Activated naive CD8-positive, alpha-beta T cell (primary cell): Measurements from ENCODE around the gene SLC17A8.

ENCODE experiments used
- H3K27ac Mint-ChIP-seq: one replicate; pipeline ENCODE4 v1.8.0; 2021; ENCODE audit warnings: mixed read lengths
- H3K27me3 Mint-ChIP-seq: one replicate; pipeline ENCODE4 v1.8.0; 2021; ENCODE audit warnings: mixed read lengths
- H3K36me3 Mint-ChIP-seq: one replicate; pipeline ENCODE4 v1.8.0; 2021; ENCODE audit warnings: mixed read lengths
- H3K4me1 Mint-ChIP-seq: one replicate; pipeline ENCODE4 v1.8.0; 2021; ENCODE audit warnings: low read depth, mixed read lengths
- H3K4me3 Mint-ChIP-seq: one replicate; pipeline ENCODE4 v1.8.0; 2021; ENCODE audit warnings: mild to moderate bottlenecking, mixed read lengths
- H3K9me3 Mint-ChIP-seq: one replicate; pipeline ENCODE4 v1.8.0; 2021; ENCODE audit warnings: low read depth, mixed read lengths

SLC17A8 gene

GRCh38 chr12:100348657-100349454 lies 8.0 kb upstream of the SLC17A8 start:
- Mint-ChIP-seq H3K4me3 (no peak overlapping the region), H3K36me3 (no peaks in the 10 kb centered on the region), H3K27ac (no peak overlapping the region), H3K27me3 (peaks cover 5% of the 10 kb centered on the region), H3K9me3 (no peaks in the 10 kb centered on the region), H3K4me1 (no peaks in the 10 kb centered on the region)

- Mint-ChIP-seq H3K27me3 (peaks cover 9% of the 10 kb centered on the region), H3K36me3 (no peaks in the 10 kb centered on the region), H3K4me3 (no peak overlapping the region), H3K4me1 (no peaks in the 10 kb centered on the region), H3K9me3 (no peaks in the 10 kb centered on the region), H3K27ac (no peak overlapping the region)
Observed at GRCh38 chr12:100359248-100359647, 2.4 kb downstream of the SLC17A8 start.

- Mint-ChIP-seq H3K27me3 (peaks cover 8% of the 10 kb centered on the region), H3K36me3 (no peaks in the 10 kb centered on the region), H3K4me1 (no peaks in the 10 kb centered on the region), H3K9me3 (no peaks in the 10 kb centered on the region), H3K4me3 (no peak overlapping the region), H3K27ac (no peak overlapping the region)
Observed at GRCh38 chr12:100359822-100360221, 2.9 kb downstream of the SLC17A8 start.

- H3K4me3 Mint-ChIP-seq, result no peak overlapping the region
Observed at GRCh38 chr12:100360450-100360849, 3.6 kb downstream of the SLC17A8 start.

GRCh38 chr12:100364324-100364723 lies 7.5 kb downstream of the SLC17A8 start:
- Mint-ChIP-seq H3K4me3 (no peak overlapping the region), H3K36me3 (no peaks in the 10 kb centered on the region), H3K4me1 (no peaks in the 10 kb centered on the region), H3K9me3 (no peaks in the 10 kb centered on the region), H3K27me3 (peaks cover 5% of the 10 kb centered on the region), H3K27ac (no peak overlapping the region)

More at GRCh38 chr12:100360450-100360849, 3.6 kb downstream of the SLC17A8 start:
- Mint-ChIP-seq H3K4me1 (no peaks in the 10 kb centered on the region), H3K9me3 (no peaks in the 10 kb centered on the region), H3K27me3 (peaks cover 6% of the 10 kb centered on the region), H3K27ac (no peak overlapping the region), H3K36me3 (no peaks in the 10 kb centered on the region)

GRCh38 chr12:100365411-100365810 lies 8.5 kb downstream of the SLC17A8 start:
- H3K27ac Mint-ChIP-seq, result no peak overlapping the region
- peaks cover 5% of the 10 kb centered on the region for H3K9me3 Mint-ChIP-seq
- no peaks in the 10 kb centered on the region for H3K36me3 Mint-ChIP-seq
- H3K4me1 Mint-ChIP-seq, result no peaks in the 10 kb centered on the region
- peaks cover 5% of the 10 kb centered on the region for H3K27me3 Mint-ChIP-seq
- no peak overlapping the region for H3K4me3 Mint-ChIP-seq

GRCh38 chr12:100368066-100368465 lies 11.2 kb downstream of the SLC17A8 start:
- Mint-ChIP-seq H3K4me3 (no peak overlapping the region), H3K9me3 (peaks cover 5% of the 10 kb centered on the region), H3K36me3 (no peaks in the 10 kb centered on the region), H3K27ac (no peak overlapping the region), H3K27me3 (peaks cover 3% of the 10 kb centered on the region), H3K4me1 (no peaks in the 10 kb centered on the region)

- Mint-ChIP-seq H3K4me1 (no peaks in the 10 kb centered on the region), H3K4me3 (no peak overlapping the region), H3K36me3 (no peaks in the 10 kb centered on the region), H3K27me3 (peaks cover 8% of the 10 kb centered on the region), H3K27ac (no peak overlapping the region), H3K9me3 (peaks cover 5% of the 10 kb centered on the region)
Observed at GRCh38 chr12:100371146-100371545, 14.3 kb downstream of the SLC17A8 start.

GRCh38 chr12:100372853-100373640 lies 16.2 kb downstream of the SLC17A8 start:
- Mint-ChIP-seq H3K27me3 (peaks cover 8% of the 10 kb centered on the region), H3K4me3 (no peak overlapping the region), H3K27ac (no peak overlapping the region), H3K9me3 (peaks cover 5% of the 10 kb centered on the region), H3K4me1 (no peaks in the 10 kb centered on the region), H3K36me3 (no peaks in the 10 kb centered on the region)

- Mint-ChIP-seq H3K36me3 (no peaks in the 10 kb centered on the region), H3K27ac (no peak overlapping the region), H3K4me3 (no peak overlapping the region), H3K27me3 (peaks cover 6% of the 10 kb centered on the region), H3K4me1 (no peaks in the 10 kb centered on the region), H3K9me3 (no peaks in the 10 kb centered on the region)
Observed at GRCh38 chr12:100375038-100375735, 18.3 kb downstream of the SLC17A8 start.

GRCh38 chr12:100376161-100376560 lies 19.3 kb downstream of the SLC17A8 start:
- Mint-ChIP-seq H3K36me3 (no peaks in the 10 kb centered on the region), H3K9me3 (no peaks in the 10 kb centered on the region), H3K27ac (no peak overlapping the region)

GRCh38 chr12:100381379-100381778 lies 24.5 kb downstream of the SLC17A8 start:
- Mint-ChIP-seq H3K4me3 (no peak overlapping the region), H3K36me3 (no peaks in the 10 kb centered on the region), H3K9me3 (no peaks in the 10 kb centered on the region), H3K4me1 (no peaks in the 10 kb centered on the region), H3K27me3 (no peaks in the 10 kb centered on the region), H3K27ac (no peak overlapping the region)

More at GRCh38 chr12:100376161-100376560, 19.3 kb downstream of the SLC17A8 start:
- H3K4me1 Mint-ChIP-seq, result no peaks in the 10 kb centered on the region
- H3K4me3 Mint-ChIP-seq, result no peak overlapping the region
- H3K27me3 Mint-ChIP-seq, result peaks cover 6% of the 10 kb centered on the region

GRCh38 chr12:100382338-100382737 lies 25.5 kb downstream of the SLC17A8 start:
- H3K36me3 Mint-ChIP-seq, result no peaks in the 10 kb centered on the region
- no peak overlapping the region for H3K27ac Mint-ChIP-seq
- H3K4me1 Mint-ChIP-seq, result no peaks in the 10 kb centered on the region
- H3K4me3 Mint-ChIP-seq, result no peak overlapping the region
- no peaks in the 10 kb centered on the region for H3K9me3 Mint-ChIP-seq
- no peaks in the 10 kb centered on the region for H3K27me3 Mint-ChIP-seq

GRCh38 chr12:100383586-100384558 lies 27.0 kb downstream of the SLC17A8 start:
- Mint-ChIP-seq H3K4me1 (no peaks in the 10 kb centered on the region), H3K27ac (no peak overlapping the region), H3K27me3 (peaks cover 4% of the 10 kb centered on the region), H3K9me3 (no peaks in the 10 kb centered on the region), H3K4me3 (no peak overlapping the region), H3K36me3 (no peaks in the 10 kb centered on the region)
